Stimulated activated naive CD8-positive, alpha-beta T cell treated with anti-CD3 and anti-CD28 coated beads, Interleukin-15, amount 100 ng/mL, for 72 hours (primary cell): Measurements from ENCODE around the gene UFSP1.
"Not testable (repeated sequence)": the region's sequence is repeated elsewhere in the genome, so short reads cannot be mapped to it uniquely, and the experiment has no call there.

ENCODE experiments used
- ATAC-seq: fragments of 150-1000 bp; cut with Tn5 transposase; 2 replicates; pipeline ENCODE4 v1.10.0; 2021; ENCODE audit warnings: mild to moderate bottlenecking, moderate library complexity
- DNase-seq, 2 donors: peaks; one replicate each; pipeline ENCODE4 v3.0.0; 2021 to 2022
- H3K27ac Mint-ChIP-seq, 2 donors: one replicate each; pipeline ENCODE4 v1.8.0; 2022; ENCODE audit warnings: mild to moderate bottlenecking in 2 of 2, mixed read lengths in 2 of 2, moderate library complexity in 2 of 2
- H3K27me3 Mint-ChIP-seq: one replicate; pipeline ENCODE4 v1.8.0; 2022; ENCODE audit warnings: mixed read lengths
- H3K4me1 Mint-ChIP-seq: one replicate; pipeline ENCODE4 v1.8.0; 2022; ENCODE audit warnings: mild to moderate bottlenecking, mixed read lengths
- H3K4me3 Mint-ChIP-seq, 2 donors: one replicate each; pipeline ENCODE4 v1.8.0; 2022; ENCODE audit warnings: mild to moderate bottlenecking in 2 of 2, mixed read lengths in 2 of 2, moderate library complexity in 1 of 2
- H3K9me3 Mint-ChIP-seq, 2 donors: one replicate each; pipeline ENCODE4 v1.8.0; 2022; ENCODE audit warnings: mixed read lengths in 2 of 2

UFSP1 gene

GRCh38 chr7:100860702-100861615, 28.6 kb downstream of the UFSP1 start:
- no peak overlapping the region for H3K27ac Mint-ChIP-seq

GRCh38 chr7:100859856-100860255, 29.7 kb downstream of the UFSP1 start:
- ATAC-seq (no peak), DNase-seq (no peak)
- Mint-ChIP-seq H3K27ac (peak overlapping the region in 1 of 2 donors; percentile 65), H3K9me3 (no peaks in the 10 kb centered on the region), H3K27me3 (no peaks in the 10 kb centered on the region), H3K4me1 (peaks cover 15% of the 10 kb centered on the region), H3K4me3 (no peak overlapping the region)

More at GRCh38 chr7:100860702-100861615, 28.6 kb downstream of the UFSP1 start:
- H3K9me3 Mint-ChIP-seq, result no peaks in the 10 kb centered on the region
- H3K27me3 Mint-ChIP-seq, result no peaks in the 10 kb centered on the region
- no peak for ATAC-seq
- no peak overlapping the region for H3K4me3 Mint-ChIP-seq
- no peak for DNase-seq
- H3K4me1 Mint-ChIP-seq, result peaks cover 14% of the 10 kb centered on the region

GRCh38 chr7:100856871-100857282, 32.6 kb downstream of the UFSP1 start:
- H3K27ac Mint-ChIP-seq, result no peak overlapping the region
- H3K9me3 Mint-ChIP-seq, result no peaks in the 10 kb centered on the region
- no peak for ATAC-seq
- no peak overlapping the region for H3K4me3 Mint-ChIP-seq
- H3K4me1 Mint-ChIP-seq, result peaks cover 44% of the 10 kb centered on the region
- no peak for DNase-seq
- H3K27me3 Mint-ChIP-seq, result no peaks in the 10 kb centered on the region

GRCh38 chr7:100855515-100855914, 34.0 kb downstream of the UFSP1 start:
- H3K4me1 Mint-ChIP-seq, result peaks cover 52% of the 10 kb centered on the region
- H3K27me3 Mint-ChIP-seq, result no peaks in the 10 kb centered on the region
- no peak overlapping the region for H3K27ac Mint-ChIP-seq
- H3K4me3 Mint-ChIP-seq, result no peak overlapping the region
- no peak for DNase-seq
- ATAC-seq, result no peak
- H3K9me3 Mint-ChIP-seq, result no peaks in the 10 kb centered on the region

- not testable (repeated sequence) for DNase-seq, ATAC-seq, H3K4me3 Mint-ChIP-seq
Observed at GRCh38 chr7:100854899-100855298, 34.6 kb downstream of the UFSP1 start.

GRCh38 chr7:100854146-100854895, 35.2 kb downstream of the UFSP1 start:
- no peak for ATAC-seq

More at GRCh38 chr7:100854899-100855298, 34.6 kb downstream of the UFSP1 start:
- H3K9me3 Mint-ChIP-seq, H3K27me3 Mint-ChIP-seq, H3K27ac Mint-ChIP-seq: not testable (repeated sequence)
- H3K4me1 Mint-ChIP-seq, result peaks cover 52% of the 10 kb centered on the region

GRCh38 chr7:100852048-100852872, 37.3 kb downstream of the UFSP1 start, which contains the start of gene SLC12A9:
Gene SLC12A9 (plus strand): TSS chr7:100852713. CDS start chr7:100854198, 1,485 bp downstream.
- H3K27me3 Mint-ChIP-seq, result no peaks in the 10 kb centered on the region
- no peaks in the 10 kb centered on the region for H3K9me3 Mint-ChIP-seq
- peak within 1 kb of the TSS; percentile 50 to 88 for H3K27ac Mint-ChIP-seq
- peak within 1 kb of the TSS; percentile 85 to 99 for H3K4me3 Mint-ChIP-seq
- peaks cover 52% of the 10 kb centered on the region for H3K4me1 Mint-ChIP-seq
- ATAC-seq (peak; percentile 98), DNase-seq (peak; percentile 85 to 86)

More at GRCh38 chr7:100854146-100854895, 35.2 kb downstream of the UFSP1 start:
- Mint-ChIP-seq H3K27me3 (no peaks in the 10 kb centered on the region), H3K4me3 (peak overlapping the region in 1 of 2 donors; percentile 99), H3K27ac (no peak overlapping the region), H3K4me1 (peaks cover 52% of the 10 kb centered on the region), H3K9me3 (no peaks in the 10 kb centered on the region)
- DNase-seq, result no peak

GRCh38 chr7:100847360-100847759, 42.2 kb downstream of the UFSP1 start:
- no peaks in the 10 kb centered on the region for H3K9me3 Mint-ChIP-seq
- no peak overlapping the region for H3K27ac Mint-ChIP-seq
- H3K4me1 Mint-ChIP-seq, result peaks cover 13% of the 10 kb centered on the region
- no peaks in the 10 kb centered on the region for H3K27me3 Mint-ChIP-seq
- ATAC-seq (no peak), DNase-seq (no peak)
- H3K4me3 Mint-ChIP-seq, result no peak overlapping the region

GRCh38 chr7:100840470-100841100, 48.9 kb downstream of the UFSP1 start:
- no peaks in the 10 kb centered on the region for H3K27me3 Mint-ChIP-seq
- H3K4me1 Mint-ChIP-seq, result peaks cover 7% of the 10 kb centered on the region
- no peak for ATAC-seq
- no peaks in the 10 kb centered on the region for H3K9me3 Mint-ChIP-seq
- no peak overlapping the region for H3K27ac Mint-ChIP-seq
- no peak for DNase-seq
- H3K4me3 Mint-ChIP-seq, result no peak overlapping the region

- Mint-ChIP-seq H3K4me1 (peaks cover 7% of the 10 kb centered on the region), H3K9me3 (no peaks in the 10 kb centered on the region), H3K4me3 (no peak overlapping the region), H3K27ac (no peak overlapping the region), H3K27me3 (no peaks in the 10 kb centered on the region)
- ATAC-seq (no peak), DNase-seq (no peak)
Observed at GRCh38 chr7:100839361-100839760, 50.2 kb downstream of the UFSP1 start.
